Epidermal melanocyte (primary cell): ENCODE results near the gene TIMP2.
"Not testable (repeated sequence)": the region's sequence is repeated elsewhere in the genome, so short reads cannot be mapped to it uniquely, and the experiment has no call there.

Experiments
- DNase-seq: peaks from one replicate; pipeline ENCODE4 v3.0.0; 2011; ENCODE audit warnings: low spot score; ENCODE audit not compliant: insufficient read length

The TIMP2 gene

GRCh38 chr17:78925234-78925633 lies at the start of gene TIMP2:
Gene TIMP2, minus strand, starts transcription at chr17:78925387. Its CDS starts 299 bp downstream, at chr17:78925088.
- peak; percentile 73 for DNase-seq

- DNase-seq = no peak
These were observed 48.8 kb upstream of the TIMP2 start for GRCh38 chr17:78973792-78974520.

GRCh38 chr17:78973196-78973595 lies 48.0 kb upstream of the TIMP2 start:
- no peak for DNase-seq

GRCh38 chr17:78972507-78973105 lies 47.4 kb upstream of the TIMP2 start:
- no peak for DNase-seq

- DNase-seq = no peak
These were observed 46.7 kb upstream of the TIMP2 start for GRCh38 chr17:78971756-78972506.

- peak; percentile 82 for DNase-seq
These were observed 45.9 kb upstream of the TIMP2 start for GRCh38 chr17:78970834-78971755.

- no peak for DNase-seq
These were observed 44.7 kb upstream of the TIMP2 start for GRCh38 chr17:78969865-78970264.

- no peak for DNase-seq
These were observed 42.7 kb upstream of the TIMP2 start for GRCh38 chr17:78967782-78968362.

- DNase-seq = no peak
These were observed 41.9 kb upstream of the TIMP2 start for GRCh38 chr17:78966910-78967600.

- DNase-seq = no peak
These were observed 41.1 kb upstream of the TIMP2 start for GRCh38 chr17:78966123-78966813.

GRCh38 chr17:78965491-78965924 lies 40.3 kb upstream of the TIMP2 start:
- DNase-seq = no peak

GRCh38 chr17:78963378-78963777 lies 38.2 kb upstream of the TIMP2 start:
- no peak for DNase-seq

- DNase-seq = not testable (repeated sequence)
These were observed 37.8 kb upstream of the TIMP2 start for GRCh38 chr17:78962984-78963348.

GRCh38 chr17:78962345-78962983 lies 37.3 kb upstream of the TIMP2 start:
- DNase-seq = no peak

- DNase-seq = no peak
These were observed 36.4 kb upstream of the TIMP2 start for GRCh38 chr17:78961571-78961970.

GRCh38 chr17:78960928-78961327 lies 35.7 kb upstream of the TIMP2 start:
- DNase-seq = no peak

- no peak for DNase-seq
These were observed 34.6 kb upstream of the TIMP2 start for GRCh38 chr17:78959803-78960202.

- no peak for DNase-seq
These were observed 33.5 kb upstream of the TIMP2 start for GRCh38 chr17:78958641-78959127.

GRCh38 chr17:78957128-78957527 lies 31.9 kb upstream of the TIMP2 start:
- DNase-seq = no peak
